Activated CD8-positive, alpha-beta T cell treated with anti-CD3 and anti-CD28 coated beads, Interleukin-2, amount 10 ng/mL, durations not matched to agents 7 days and 5 days (primary cell): ENCODE data around the gene FAM13A. TPM values are rescaled to one million over a fixed set of nuclear protein-coding genes. Genes with fewer than 3 reads are reported as not detected.

Experiments
- ATAC-seq: fragments of 150-1000 bp; cut with Tn5 transposase; one replicate; pipeline ENCODE4 v1.10.0; 2021; ENCODE audit warnings: moderate library complexity
- CTCF ChIA-PET: fragments of 350-600 bp; sonication (Branson Sonifier 250); formaldehyde crosslinking; loops from one replicate; lab custom pipeline; 2021; ENCODE audit warnings: antibody characterized with exemption; lab: Charles Lee
- POLR2A ChIA-PET: fragments of 350-600 bp; sonication (Branson Sonifier 250); formaldehyde crosslinking; loops from one replicate; lab custom pipeline; 2021; ENCODE audit warnings: antibody characterized with exemption; lab: Charles Lee
- DNase-seq: peaks from one replicate; pipeline ENCODE4 v3.0.0-alpha.2; 2020
- H3K27ac Mint-ChIP-seq: one replicate; pipeline ENCODE4 v1.8.0; 2021; ENCODE audit warnings: mild to moderate bottlenecking, mixed read lengths
- H3K27me3 Mint-ChIP-seq: one replicate; pipeline ENCODE4 v1.8.0; 2021; ENCODE audit warnings: low read depth, mixed read lengths
- H3K36me3 Mint-ChIP-seq: one replicate; pipeline ENCODE4 v1.8.0; 2021; ENCODE audit warnings: low read depth, mixed read lengths
- H3K4me1 Mint-ChIP-seq: one replicate; pipeline ENCODE4 v1.8.0; 2021; ENCODE audit warnings: low read depth, mixed read lengths
- H3K4me3 Mint-ChIP-seq: one replicate; pipeline ENCODE4 v1.8.0; 2021; ENCODE audit warnings: mild to moderate bottlenecking, mixed read lengths
- H3K9me3 Mint-ChIP-seq: one replicate; pipeline ENCODE4 v1.8.0; 2022; ENCODE audit warnings: mixed read lengths; ENCODE audit not compliant: insufficient read depth
- total RNA-seq, 2 experiments: library from RNA; stranded (reverse); gene quantifications; one replicate each; pipeline ENCODE4 v1.2.3, GENCODE V29; 2021

Gene FAM13A
- total RNA-seq, 2 experiments from 2014 or later: 4.5 to 4.7 TPM

DNA sequence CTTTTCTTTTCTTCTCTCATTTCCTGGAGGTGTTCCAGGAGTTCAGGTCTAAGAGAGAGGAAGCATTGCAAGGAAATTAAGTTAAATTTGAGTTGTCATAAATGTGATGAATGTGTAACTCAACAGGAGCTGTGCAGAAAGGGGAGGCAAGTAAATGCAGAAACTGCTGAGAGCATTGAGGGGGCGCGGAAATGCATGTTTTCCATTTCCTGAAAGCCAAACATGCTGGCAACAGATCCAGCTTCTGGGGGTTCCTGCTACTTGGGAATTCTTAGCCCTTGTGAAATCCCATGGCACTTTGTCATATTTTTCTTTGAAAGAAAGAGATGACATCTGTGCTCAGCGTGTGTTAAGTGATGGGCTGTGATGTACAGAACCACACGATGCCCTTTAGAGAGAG lies 325.6 kb downstream of the FAM13A start:
- no peaks in the 10 kb centered on the region for H3K9me3 Mint-ChIP-seq
- H3K4me3 Mint-ChIP-seq: no peak overlapping the region
- no peak for ATAC-seq
- peaks cover 9% of the 10 kb centered on the region for H3K36me3 Mint-ChIP-seq
- no peaks in the 10 kb centered on the region for H3K4me1 Mint-ChIP-seq
- CTCF ChIA-PET: interaction anchor here (0.9 kb wide), 1 partner anchor 192 kb away, joined by 3 read pairs; no protein-coding TSS in a partner anchor
- POLR2A ChIA-PET: no interaction called here
- no peak for DNase-seq
- no peak overlapping the region for H3K27ac Mint-ChIP-seq
- no peaks in the 10 kb centered on the region for H3K27me3 Mint-ChIP-seq

DNA sequence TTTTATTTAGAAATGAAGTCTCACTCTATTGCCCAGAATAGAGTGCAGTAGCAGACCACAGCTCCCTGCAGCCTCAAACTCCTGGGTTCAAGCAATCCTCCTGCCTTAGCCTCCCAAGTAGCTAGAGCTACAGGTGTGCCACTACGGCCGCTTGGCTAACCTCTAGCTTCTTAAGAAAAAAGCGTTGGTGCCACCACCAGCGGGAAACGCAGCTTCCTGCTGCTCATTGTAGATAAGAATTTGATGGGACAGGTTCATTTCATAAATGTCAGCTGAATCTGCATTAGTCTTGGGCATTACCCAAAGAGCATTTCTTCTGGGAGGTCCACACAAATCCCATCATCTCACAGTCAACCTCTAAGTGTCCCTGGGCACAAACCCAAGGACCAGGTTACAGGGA lies 326.2 kb downstream of the FAM13A start:
- POLR2A ChIA-PET: no interaction called here
- H3K9me3 Mint-ChIP-seq: no peaks in the 10 kb centered on the region

DNA sequence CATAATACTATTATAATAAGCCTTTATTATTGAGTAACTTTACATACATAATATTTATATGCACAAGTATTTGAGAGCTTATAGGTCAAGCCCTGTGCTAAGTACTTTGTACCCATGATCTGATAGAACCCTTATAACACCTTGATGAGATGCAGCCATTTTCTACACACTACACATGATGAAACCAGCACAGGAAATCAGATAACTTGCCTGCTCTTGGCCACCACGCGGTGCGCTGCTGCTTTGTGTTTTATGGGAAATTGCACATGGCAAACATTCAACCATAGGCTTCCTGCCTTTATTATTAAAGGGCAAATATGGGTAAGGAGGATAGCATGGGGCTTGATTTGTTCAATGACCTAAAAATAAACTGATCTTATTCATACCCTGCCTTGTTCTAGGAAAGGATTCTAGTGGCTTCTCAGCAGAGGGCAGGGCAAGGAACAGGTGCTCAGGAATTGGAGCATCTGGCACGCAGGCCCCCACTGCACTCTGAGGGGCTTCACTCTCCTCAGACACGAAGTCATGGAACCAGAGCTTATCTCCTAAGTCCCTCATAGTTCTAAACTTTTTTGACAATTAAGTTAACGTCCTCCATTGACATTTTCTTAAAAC lies 327.7 kb downstream of the FAM13A start:
- no peak overlapping the region for H3K27ac Mint-ChIP-seq
- peaks cover 9% of the 10 kb centered on the region for H3K36me3 Mint-ChIP-seq
- DNase-seq (no peak), ATAC-seq (no peak)
- no peaks in the 10 kb centered on the region for H3K9me3 Mint-ChIP-seq
- no peak overlapping the region for H3K4me3 Mint-ChIP-seq
- no peaks in the 10 kb centered on the region for H3K4me1 Mint-ChIP-seq
- CTCF ChIA-PET: no interaction called here
- H3K27me3 Mint-ChIP-seq: no peaks in the 10 kb centered on the region
- POLR2A ChIA-PET: no interaction called here

More for the DNA sequence above, 326.2 kb downstream of the FAM13A start:
- no peak for ATAC-seq
- DNase-seq: no peak
- Mint-ChIP-seq H3K27ac (no peak overlapping the region), H3K36me3 (peaks cover 9% of the 10 kb centered on the region), H3K27me3 (no peaks in the 10 kb centered on the region), H3K4me3 (no peak overlapping the region), H3K4me1 (no peaks in the 10 kb centered on the region)
- CTCF ChIA-PET: no interaction called here

DNA sequence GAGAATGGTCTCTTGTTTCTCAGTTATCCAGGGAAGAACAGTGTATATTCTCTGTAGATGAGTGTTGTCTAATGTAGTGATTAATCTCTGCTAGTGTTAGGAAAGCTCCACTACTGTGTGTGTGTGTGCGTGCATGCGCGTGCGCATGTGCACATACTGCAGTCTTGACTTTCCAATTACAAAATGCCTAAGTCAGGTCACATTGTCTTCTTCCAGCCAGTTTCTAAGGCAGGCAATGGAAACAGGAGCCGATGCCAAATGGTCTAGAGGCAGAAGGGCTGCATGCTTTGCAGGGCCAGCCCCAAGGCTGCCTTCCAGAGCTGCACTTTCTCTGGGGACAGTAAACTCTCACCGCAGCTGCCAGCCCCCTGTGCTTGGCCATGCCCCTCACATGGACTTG lies 328.8 kb downstream of the FAM13A start:
- peaks cover 9% of the 10 kb centered on the region for H3K36me3 Mint-ChIP-seq
- no peaks in the 10 kb centered on the region for H3K27me3 Mint-ChIP-seq
- no peaks in the 10 kb centered on the region for H3K9me3 Mint-ChIP-seq
- ATAC-seq (no peak), DNase-seq (no peak)
- no peaks in the 10 kb centered on the region for H3K4me1 Mint-ChIP-seq
- CTCF ChIA-PET: no interaction called here
- no peak overlapping the region for H3K27ac Mint-ChIP-seq
- POLR2A ChIA-PET: no interaction called here
- H3K4me3 Mint-ChIP-seq: no peak overlapping the region

DNA sequence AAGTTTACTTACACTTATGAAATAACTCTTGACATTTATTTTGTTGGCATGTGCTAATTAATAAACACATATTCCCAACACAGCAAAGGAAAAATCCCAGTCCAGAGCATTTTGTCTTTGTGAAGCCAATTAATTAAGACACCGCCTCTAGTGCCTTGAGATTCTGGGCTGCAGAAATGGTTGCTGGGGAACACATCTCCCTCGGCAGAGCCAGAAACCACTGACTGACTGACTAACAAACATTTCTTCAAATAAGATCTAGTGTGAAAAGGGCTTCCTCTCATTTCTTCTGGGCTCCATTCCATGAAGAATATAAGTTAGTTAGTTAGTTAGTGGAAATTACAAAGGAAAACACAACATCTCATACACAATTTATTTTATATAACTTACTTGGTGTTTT lies 331.0 kb downstream of the FAM13A start:
- peaks cover 9% of the 10 kb centered on the region for H3K36me3 Mint-ChIP-seq
- no peak overlapping the region for H3K4me3 Mint-ChIP-seq
- H3K9me3 Mint-ChIP-seq: no peaks in the 10 kb centered on the region
- DNase-seq (no peak), ATAC-seq (no peak)
- H3K27ac Mint-ChIP-seq: no peak overlapping the region
- ChIA-PET POLR2A (no interaction called here), CTCF (interaction anchor here (1.9 to 2.1 kb wide), 2 partner anchors 10 to 186 kb away, joined by 6 to 14 read pairs; no protein-coding TSS in a partner anchor)
- H3K27me3 Mint-ChIP-seq: no peaks in the 10 kb centered on the region
- H3K4me1 Mint-ChIP-seq: no peaks in the 10 kb centered on the region

DNA sequence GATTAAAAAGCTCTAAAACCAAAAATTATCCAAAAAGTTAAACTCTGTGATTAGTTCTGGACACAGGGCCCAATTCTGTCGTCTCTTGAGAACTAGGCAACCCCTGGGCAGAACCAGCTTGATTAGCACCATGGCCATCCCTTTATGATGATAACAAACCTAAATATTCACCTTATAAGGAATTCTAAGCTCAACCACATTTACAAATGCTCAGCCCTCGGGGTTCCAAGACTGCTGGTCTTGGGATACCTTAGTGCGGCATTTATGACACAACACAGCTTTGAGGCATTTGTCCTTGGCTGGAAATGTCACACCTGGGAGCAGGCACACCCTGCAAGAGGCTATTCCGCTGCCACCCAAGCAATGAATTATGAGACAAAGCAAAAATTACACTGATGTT lies 331.8 kb downstream of the FAM13A start:
- no peak for ATAC-seq
- H3K27me3 Mint-ChIP-seq: no peaks in the 10 kb centered on the region
- DNase-seq: no peak
- ChIA-PET CTCF (interaction anchor here (1.9 to 2.1 kb wide), 2 partner anchors 10 to 185 kb away, joined by 6 to 14 read pairs; no protein-coding TSS in a partner anchor), POLR2A (no interaction called here)
- H3K36me3 Mint-ChIP-seq: peaks cover 9% of the 10 kb centered on the region
- H3K9me3 Mint-ChIP-seq: no peaks in the 10 kb centered on the region
- H3K4me1 Mint-ChIP-seq: no peaks in the 10 kb centered on the region
- H3K4me3 Mint-ChIP-seq: no peak overlapping the region
- no peak overlapping the region for H3K27ac Mint-ChIP-seq

DNA sequence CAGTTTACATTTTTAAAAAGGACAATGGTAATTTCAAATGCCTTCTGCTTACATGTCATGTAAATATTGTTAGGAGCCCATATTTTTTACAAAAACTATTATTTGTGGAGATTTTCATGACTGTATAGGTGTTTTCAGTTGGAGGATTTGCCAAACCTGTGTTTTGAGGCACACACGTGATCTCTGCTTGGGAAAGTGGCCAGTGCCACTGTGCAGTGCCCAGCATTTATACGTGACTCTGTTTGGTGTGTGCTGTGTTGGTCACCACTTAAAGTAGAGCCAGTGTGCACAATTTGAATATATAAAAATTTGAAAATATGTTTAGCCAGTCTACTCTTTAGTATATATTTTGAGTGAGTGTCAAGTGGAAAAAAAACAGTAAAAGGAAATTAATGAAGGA lies 332.6 kb downstream of the FAM13A start:
- no peak for DNase-seq
- H3K4me3 Mint-ChIP-seq: no peak overlapping the region
- H3K9me3 Mint-ChIP-seq: no peaks in the 10 kb centered on the region
- CTCF ChIA-PET: interaction anchor here (2.1 kb wide), 1 partner anchor 11 kb away, joined by 4 read pairs; no protein-coding TSS in a partner anchor
- no peak for ATAC-seq
- POLR2A ChIA-PET: no interaction called here
- H3K36me3 Mint-ChIP-seq: peaks cover 6% of the 10 kb centered on the region
- H3K27ac Mint-ChIP-seq: no peak overlapping the region
- no peaks in the 10 kb centered on the region for H3K4me1 Mint-ChIP-seq
- H3K27me3 Mint-ChIP-seq: no peaks in the 10 kb centered on the region

DNA sequence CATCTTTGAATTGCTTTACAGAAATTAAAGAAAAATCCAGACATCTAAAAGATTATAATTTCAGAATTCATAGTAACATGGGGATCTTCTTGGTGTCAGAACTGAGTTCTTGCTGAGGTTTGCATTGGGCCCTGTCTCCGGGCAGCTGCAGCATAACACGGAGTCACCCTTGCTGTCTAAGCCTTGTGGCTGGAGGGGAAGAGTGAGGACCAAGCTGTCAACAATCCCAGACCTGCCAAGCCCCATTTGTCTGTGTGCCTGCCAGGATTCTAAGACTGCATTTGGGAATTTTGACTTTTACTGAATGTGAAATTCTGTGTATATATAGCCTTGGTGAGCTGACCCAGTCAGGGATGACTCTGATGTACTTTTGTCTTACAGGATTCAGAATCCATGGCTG lies 334.2 kb downstream of the FAM13A start:
- POLR2A ChIA-PET: no interaction called here
- DNase-seq (no peak), ATAC-seq (no peak)
- H3K9me3 Mint-ChIP-seq: peaks cover under 1% of the 10 kb centered on the region
- H3K27me3 Mint-ChIP-seq: no peaks in the 10 kb centered on the region
- H3K4me3 Mint-ChIP-seq: no peak overlapping the region
- H3K4me1 Mint-ChIP-seq: no peaks in the 10 kb centered on the region
- H3K36me3 Mint-ChIP-seq: peaks cover 11% of the 10 kb centered on the region
- CTCF ChIA-PET: interaction anchor here (0.5 to 2.1 kb wide), 3 partner anchors 9 to 562 kb away, joined by 3 to 4 read pairs (median 3); no protein-coding TSS in a partner anchor
- H3K27ac Mint-ChIP-seq: no peak overlapping the region

DNA sequence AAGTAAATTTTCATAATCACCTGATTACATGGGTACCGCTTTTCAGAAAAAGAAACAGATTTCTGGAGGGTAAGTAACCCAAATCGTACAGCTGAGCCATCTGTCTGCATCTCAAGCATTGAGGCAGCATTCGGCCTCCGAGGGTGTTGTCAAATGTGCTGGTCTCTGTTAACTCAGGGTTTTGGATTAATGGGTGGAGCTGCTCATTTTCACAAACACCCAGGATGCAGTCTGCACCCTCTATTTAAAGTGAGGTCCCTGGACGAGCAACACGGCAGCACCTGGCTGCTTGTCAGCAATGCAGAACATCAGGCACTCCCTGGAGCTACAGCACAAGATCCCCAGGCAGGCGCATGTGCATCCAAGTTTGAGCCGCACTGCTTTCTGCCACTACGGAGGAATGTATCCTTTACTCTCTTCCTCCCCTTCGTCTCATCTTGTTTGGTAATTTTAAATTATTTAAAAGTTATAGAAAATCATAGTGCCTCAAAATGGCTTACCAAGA lies 334.7 kb downstream of the FAM13A start:
- H3K27ac Mint-ChIP-seq: no peak overlapping the region
- H3K9me3 Mint-ChIP-seq: peaks cover 6% of the 10 kb centered on the region
- ATAC-seq: no peak
- no peaks in the 10 kb centered on the region for H3K27me3 Mint-ChIP-seq
- CTCF ChIA-PET: interaction anchor here (0.5 to 0.7 kb wide), 2 partner anchors 317 to 562 kb away, joined by 3 read pairs; no protein-coding TSS in a partner anchor
- POLR2A ChIA-PET: no interaction called here
- DNase-seq: no peak
- H3K36me3 Mint-ChIP-seq: peaks cover 12% of the 10 kb centered on the region
- no peak overlapping the region for H3K4me3 Mint-ChIP-seq
- no peaks in the 10 kb centered on the region for H3K4me1 Mint-ChIP-seq

DNA sequence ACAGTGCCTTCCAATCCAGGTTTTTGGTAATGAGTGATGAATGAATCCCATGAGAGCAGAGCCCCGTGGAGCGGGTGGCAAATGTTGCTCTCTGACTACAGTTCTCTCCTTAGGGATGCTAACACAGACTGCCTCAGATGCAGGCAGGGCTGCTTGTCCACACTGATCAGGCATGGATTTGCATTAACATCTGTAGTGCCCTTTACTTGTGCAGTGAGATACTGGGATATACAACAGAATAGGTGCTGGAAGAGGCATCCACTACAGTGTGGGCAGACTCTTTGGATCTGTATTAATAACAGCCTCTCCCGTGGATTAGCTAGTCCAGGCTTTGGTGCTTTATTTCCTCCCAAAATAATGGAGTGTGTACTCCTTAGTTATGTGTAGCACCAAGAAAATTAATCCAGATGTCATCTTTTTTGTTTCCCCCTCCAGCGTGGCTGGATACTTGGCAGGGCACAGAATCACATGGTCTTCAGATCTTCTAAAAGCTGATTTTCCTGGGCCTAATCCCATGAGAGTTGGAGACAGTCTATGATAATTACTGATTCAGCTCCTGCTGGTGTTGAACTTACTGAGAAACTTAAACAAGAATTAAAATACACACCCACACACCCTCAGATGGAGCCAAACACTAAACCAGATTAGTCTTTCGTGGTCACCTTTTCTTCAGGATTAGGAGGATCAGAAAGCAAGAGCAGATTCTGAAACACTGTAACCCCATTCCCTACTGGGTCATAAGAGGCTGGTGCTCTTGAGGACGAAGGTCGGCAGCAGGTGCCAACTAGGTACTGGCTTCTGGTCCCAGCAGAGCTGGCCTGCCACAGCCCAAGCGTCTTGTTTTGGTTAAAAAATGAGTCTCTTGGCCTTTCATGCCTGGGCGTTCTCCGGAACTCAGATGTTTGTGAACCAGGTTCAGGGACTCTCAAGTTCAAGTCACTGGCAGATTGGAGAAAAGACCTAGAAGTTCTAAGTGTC lies 336.2 kb downstream of the FAM13A start:
- Mint-ChIP-seq H3K9me3 (peaks cover 9% of the 10 kb centered on the region), H3K4me3 (no peak overlapping the region), H3K27me3 (no peaks in the 10 kb centered on the region), H3K36me3 (peaks cover 27% of the 10 kb centered on the region), H3K27ac (no peak overlapping the region), H3K4me1 (no peaks in the 10 kb centered on the region)
- no peak for ATAC-seq
- ChIA-PET POLR2A (no interaction called here), CTCF (no interaction called here)
- no peak for DNase-seq

DNA sequence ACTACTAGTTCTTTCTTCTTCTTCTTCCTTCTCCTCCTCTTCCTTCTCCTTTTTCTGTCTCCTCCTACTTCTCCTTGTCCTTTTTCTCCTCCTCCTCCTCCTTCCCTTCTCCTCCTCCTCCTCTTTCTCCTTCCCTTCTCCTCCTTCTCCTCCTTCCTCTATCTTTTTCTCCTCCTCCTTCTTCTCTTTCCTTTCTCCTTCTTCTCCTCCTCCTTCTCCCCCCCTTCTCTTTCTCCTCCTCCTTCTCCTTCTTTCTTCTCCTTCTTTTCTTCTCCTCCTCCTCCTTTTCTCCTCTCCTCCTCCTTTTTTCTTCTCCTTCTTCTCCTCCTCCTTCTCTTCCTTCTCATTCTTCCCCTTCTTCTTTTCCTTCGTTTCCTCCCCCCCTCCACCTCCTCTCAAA lies 337.6 kb downstream of the FAM13A start:
- Mint-ChIP-seq H3K4me3 (no peak overlapping the region), H3K27ac (no peak overlapping the region), H3K27me3 (no peaks in the 10 kb centered on the region), H3K4me1 (no peaks in the 10 kb centered on the region), H3K9me3 (peaks cover 9% of the 10 kb centered on the region), H3K36me3 (peaks cover 35% of the 10 kb centered on the region)
- DNase-seq: no peak
- ChIA-PET POLR2A (no interaction called here), CTCF (no interaction called here)
- ATAC-seq: no peak

DNA sequence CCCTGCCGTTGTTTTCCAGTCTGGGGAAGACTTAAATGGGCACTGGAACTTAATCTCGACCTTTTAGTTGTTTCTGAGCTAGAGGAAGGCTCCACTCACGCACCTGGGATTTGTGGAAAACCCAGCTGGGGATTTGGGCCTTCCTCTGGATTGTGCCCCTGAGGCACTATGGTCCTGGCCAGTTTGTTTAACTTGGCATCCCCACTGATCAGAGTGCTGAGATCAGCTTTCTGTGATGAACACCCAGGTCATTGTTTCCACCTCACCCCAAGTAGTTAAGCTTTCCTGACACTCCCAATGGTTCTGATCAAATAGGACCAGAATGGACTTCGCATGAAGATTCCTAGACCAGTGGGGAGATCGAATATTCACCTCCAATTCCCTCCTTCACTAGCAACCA lies 338.9 kb downstream of the FAM13A start:
- POLR2A ChIA-PET: no interaction called here
- DNase-seq (no peak), ATAC-seq (no peak)
- H3K27ac Mint-ChIP-seq: no peak overlapping the region
- H3K27me3 Mint-ChIP-seq: no peaks in the 10 kb centered on the region
- peaks cover 40% of the 10 kb centered on the region for H3K36me3 Mint-ChIP-seq
- no peak overlapping the region for H3K4me3 Mint-ChIP-seq
- H3K4me1 Mint-ChIP-seq: no peaks in the 10 kb centered on the region
- CTCF ChIA-PET: no interaction called here
- H3K9me3 Mint-ChIP-seq: peaks cover 9% of the 10 kb centered on the region
